GM10248 (cell line): ENCODE measurements around the gene OR7C1.
A peak's percentile ranks its signal among the peaks of the same experiment; 100 is the strongest.
"Not testable (repeated sequence)": the region's sequence is repeated elsewhere in the genome, so short reads cannot be mapped to it uniquely, and the experiment has no call there.

Experiments
- CTCF ChIA-PET: fragments of 300-600 bp; sonication (Branson Sonifier 250); formaldehyde crosslinking; extraction: SDS; loops from one replicate; lab custom pipeline; 2021; ENCODE audit warnings: antibody characterized with exemption; lab: Yijun Ruan, JAX
- POLR2A ChIA-PET: fragments of 350-650 bp; sonication (Branson Sonifier 250); formaldehyde crosslinking; extraction: SDS; loops from one replicate; lab custom pipeline; 2020; ENCODE audit warnings: antibody characterized with exemption; lab: Yijun Ruan, JAX
- DNase-seq: peaks from one replicate; pipeline ENCODE4 v3.0.0; 2012; ENCODE audit errors: extremely low spot score
- CTCF ChIP-seq: IDR thresholded peaks from 2 replicates; pipeline ENCODE4 v1.5.1; 2012; ENCODE audit warnings: mild to moderate bottlenecking, low read depth; ENCODE audit errors: extremely low read depth, missing control alignments, control extremely low read depth

OR7C1 gene

GRCh38 chr19:14795078-14795721 lies 39.8 kb downstream of the OR7C1 start:
- no peak for DNase-seq
- POLR2A ChIA-PET = interaction anchor here (0.6 kb wide), 1 partner anchor 20 kb away, joined by 6 read pairs; no protein-coding TSS in a partner anchor

GRCh38 chr19:14792250-14792649 lies 42.7 kb downstream of the OR7C1 start:
- POLR2A ChIA-PET, CTCF ChIA-PET, DNase-seq: not testable (repeated sequence)

More at GRCh38 chr19:14795078-14795721, 39.8 kb downstream of the OR7C1 start:
- CTCF ChIA-PET = interaction anchor here (1.1 kb wide), 1 partner anchor 9 kb away, joined by 5 read pairs; no protein-coding TSS in a partner anchor
- TF ChIP-seq CTCF = no peak

GRCh38 chr19:14786421-14786851 lies 48.5 kb downstream of the OR7C1 start:
- ChIA-PET POLR2A (interaction anchor here (0.6 kb wide), 1 partner anchor 268 kb away, joined by 5 read pairs; no protein-coding TSS in a partner anchor), CTCF (interaction anchor here (0.9 to 2.7 kb wide), 18 partner anchors 9 to 1895 kb away, joined by 3 to 19 read pairs (median 4); partner anchors contain the start of genes ADGRE2 and NDUFB7)
- peak; percentile 82 for TF ChIP-seq CTCF
- DNase-seq = peak; percentile 62

GRCh38 chr19:14785102-14785793 lies 49.7 kb downstream of the OR7C1 start:
- POLR2A ChIA-PET = interaction anchor here (0.5 to 1.2 kb wide), 3 partner anchors 25 to 267 kb away, joined by 4 to 6 read pairs (median 4); partner anchors contain the start of gene DNAJB1
- CTCF ChIA-PET = interaction anchor here (0.8 to 2.7 kb wide), 10 partner anchors 8 to 1896 kb away, joined by 3 to 19 read pairs (median 4); partner anchors contain the start of genes ADGRE2 and NDUFB7
- DNase-seq = peak; percentile 39

- CTCF ChIA-PET = interaction anchor here (0.8 to 2.7 kb wide), 3 partner anchors 8 to 228 kb away, joined by 3 to 19 read pairs (median 3); partner anchors contain the start of gene ADGRE2
- peak; percentile 68 for DNase-seq
- POLR2A ChIA-PET = interaction anchor here (0.5 to 1.2 kb wide), 3 partner anchors 26 to 267 kb away, joined by 4 to 6 read pairs (median 4); partner anchors contain the start of gene DNAJB1
These were observed 50.3 kb downstream of the OR7C1 start for GRCh38 chr19:14784730-14785101.

DNA sequence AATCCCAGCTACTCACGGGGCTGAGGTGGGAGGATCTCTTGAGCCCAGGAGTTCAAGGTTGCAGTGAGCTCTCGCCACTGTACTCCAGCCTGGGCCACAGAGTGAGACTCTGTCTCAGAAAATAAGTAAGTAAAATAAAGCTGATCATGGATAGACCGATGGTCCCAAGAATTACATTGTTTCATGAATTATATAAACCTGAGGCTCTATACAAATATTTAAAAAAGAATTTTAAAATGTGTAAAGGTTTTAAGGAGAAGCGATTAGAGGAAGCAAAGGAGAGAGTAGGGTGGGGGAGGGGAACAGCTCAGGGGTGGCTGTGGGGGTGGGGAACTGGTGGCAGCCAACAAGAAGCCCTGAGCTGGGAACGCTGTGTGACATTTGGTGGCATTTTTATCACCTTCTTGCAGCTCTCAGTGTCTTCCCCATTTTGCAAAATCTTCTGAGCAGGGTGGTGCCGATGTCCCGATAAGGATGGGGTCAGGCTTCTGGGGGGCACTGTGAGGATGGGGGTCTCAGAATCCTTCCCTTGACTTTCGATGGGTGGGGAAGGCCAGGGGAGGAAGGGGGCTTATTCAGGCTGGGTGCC lies 51.5 kb downstream of the OR7C1 start:
- CTCF ChIA-PET, POLR2A ChIA-PET, DNase-seq: not testable (repeated sequence)

DNA sequence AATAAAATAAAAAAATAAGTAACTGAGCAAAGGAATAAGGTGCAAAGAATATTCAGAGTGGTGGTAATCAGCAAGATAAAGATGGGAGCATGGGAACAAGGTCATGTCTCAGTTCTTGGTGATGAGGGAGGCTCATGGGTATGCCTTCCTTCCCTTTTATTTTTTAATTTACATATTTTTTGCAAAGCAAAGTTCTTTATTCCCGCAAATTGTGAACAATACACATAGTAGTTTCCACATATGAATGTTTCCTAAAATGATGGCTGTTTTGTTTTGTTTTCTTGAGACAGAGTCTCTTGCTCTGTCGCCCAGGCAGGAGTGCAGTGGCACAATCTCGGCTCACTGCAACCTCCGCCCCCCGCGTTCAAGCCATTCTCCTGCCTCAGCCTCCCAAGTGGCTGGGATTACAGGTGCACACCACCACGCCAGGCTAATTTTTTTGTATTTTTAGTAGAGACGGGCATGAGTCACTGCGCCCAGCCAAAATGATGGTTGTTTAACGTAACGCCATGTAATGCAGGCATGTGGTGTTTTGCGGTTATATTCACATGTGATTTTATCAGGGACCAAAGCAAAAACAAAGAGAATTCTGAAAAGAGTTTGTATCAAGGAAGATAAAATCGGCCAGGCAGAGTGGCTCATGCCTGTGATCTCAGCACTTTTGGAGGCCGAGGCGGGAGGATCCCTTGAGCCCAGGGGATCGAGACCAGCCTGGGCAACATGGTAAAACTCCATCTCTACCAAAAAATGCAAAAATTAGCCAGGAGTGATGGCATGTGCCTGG lies 52.2 kb downstream of the OR7C1 start:
- POLR2A ChIA-PET = no interaction called here
- DNase-seq = no peak
- TF ChIP-seq CTCF = no peak
- CTCF ChIA-PET = no interaction called here

DNA sequence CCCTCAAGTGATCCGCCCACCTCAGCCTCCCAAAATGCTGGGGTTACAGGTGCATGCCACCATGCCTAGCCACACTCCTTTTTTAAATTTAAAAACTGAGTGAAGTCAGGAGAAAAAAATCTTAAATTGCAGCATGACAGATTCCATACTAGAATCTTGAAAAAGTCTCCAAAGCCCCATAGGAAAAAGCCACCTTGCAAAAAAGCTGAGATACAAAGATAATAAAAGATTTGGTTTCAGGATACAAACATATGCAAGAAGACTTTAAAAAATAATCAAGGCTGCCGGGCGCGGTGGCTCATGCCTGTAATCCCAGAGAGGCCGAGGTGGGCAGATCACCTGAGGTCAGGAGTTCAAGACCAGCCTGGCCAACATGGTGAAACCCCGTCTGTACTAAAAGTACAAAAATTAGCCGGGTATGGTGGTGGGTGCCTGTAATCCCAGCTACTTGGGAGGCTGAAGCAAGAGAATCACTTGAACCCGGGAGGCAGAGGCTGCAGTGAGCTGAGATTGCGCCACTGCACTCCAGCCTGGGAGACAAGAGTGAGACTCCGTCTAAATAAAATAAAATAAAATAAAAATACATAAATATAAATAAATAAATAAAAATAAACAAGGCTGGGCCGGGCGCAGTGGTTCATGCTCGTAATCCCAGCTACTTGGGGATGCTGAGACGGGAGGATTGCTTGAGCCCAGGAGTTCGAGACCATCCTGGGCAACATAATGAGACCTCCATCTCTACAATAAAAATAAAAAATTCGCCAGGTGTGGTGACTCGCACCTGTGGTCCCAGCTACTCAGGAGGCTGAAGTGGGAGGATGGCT lies 53.1 kb downstream of the OR7C1 start:
- CTCF ChIA-PET, POLR2A ChIA-PET, DNase-seq: not testable (repeated sequence)

- CTCF ChIA-PET, POLR2A ChIA-PET: not testable (repeated sequence)
- peak; percentile 38 for DNase-seq
These were observed 54.3 kb downstream of the OR7C1 start for GRCh38 chr19:14780622-14781225.
